Measurements from ENCODE around the gene ZNF256. TPM values are rescaled to one million over a fixed set of nuclear protein-coding genes. Genes with fewer than 3 reads are reported as not detected.

Gene ZNF256
- 1.1 to 1.4 TPM (median 1.2 TPM) in 5 replicates for total RNA-seq (2022; extraction: Qiagen RNA extraction; ENCODE audit: low read depth)

GRCh38 chr19:57947419-57948134, at the start of gene ZNF256:
TSS of gene ZNF256 (minus strand) at chr19:57947706. CDS start at chr19:57947474, 232 bp downstream.

DNA sequence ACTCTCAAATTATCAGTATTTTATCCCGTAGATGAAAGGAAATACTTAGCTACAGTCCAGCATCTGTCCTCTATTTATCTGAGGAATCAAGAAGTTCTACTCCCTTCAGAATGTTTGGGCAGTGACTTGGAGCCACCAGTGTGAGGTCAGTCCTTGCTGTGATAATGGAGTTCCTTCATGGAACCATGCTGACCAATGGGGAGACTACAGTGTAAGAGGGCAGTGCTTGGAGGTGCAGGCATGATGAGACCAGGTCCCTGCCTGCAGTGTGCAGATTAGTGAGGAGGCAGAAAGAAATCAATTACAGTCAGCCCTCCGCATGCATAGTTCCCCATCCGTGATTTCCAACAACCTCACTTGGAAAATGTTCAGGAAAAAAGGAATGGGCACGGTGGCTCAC, 26.9 kb upstream of the ZNF256 start, which contains the start of gene C19orf18:
Gene C19orf18, minus strand, starts transcription at position 101 of the 400 bp plus-strand sequence. CDS start 102 bp downstream, outside the sequence.

GRCh38 chr19:57934820-57935665, 12.5 kb downstream of the ZNF256 start, which contains the start of gene ZNF418:
TSS of gene ZNF418 (minus strand) at chr19:57935402. CDS start at chr19:57933822, 1,580 bp downstream.

GRCh38 chr19:57916168-57916995, 31.1 kb downstream of the ZNF256 start, which contains the start of gene ZNF417:
TSS of gene ZNF417 (minus strand) at chr19:57916592. CDS start at chr19:57916411, 181 bp downstream.

Other genes starting within 250 kb of the ZNF256 start
- not detected in 5 replicates for gene ZNF154, start 238.5 kb downstream of the ZNF256 start, total RNA-seq (2022; extraction: Qiagen RNA extraction; ENCODE audit: low read depth)
- gene ZNF671, start 220.1 kb downstream of the ZNF256 start, total RNA-seq (2022; extraction: Qiagen RNA extraction; ENCODE audit: low read depth) = 0.78 to 1.0 TPM (median 0.82 TPM) in 5 replicates
- 6.1 to 6.9 TPM (median 6.3 TPM) in 5 replicates for gene ZNF776, start 200.9 kb downstream of the ZNF256 start, total RNA-seq (2022; extraction: Qiagen RNA extraction; ENCODE audit: low read depth)
- gene ZNF586, start 178.0 kb downstream of the ZNF256 start, total RNA-seq (2022; extraction: Qiagen RNA extraction; ENCODE audit: low read depth) = 6.4 to 7.9 TPM (median 7.0 TPM) in 5 replicates
- 4.6 to 6.1 TPM (median 5.6 TPM) in 5 replicates for gene ZNF552, start 132.8 kb downstream of the ZNF256 start, total RNA-seq (2022; extraction: Qiagen RNA extraction; ENCODE audit: low read depth)
- gene ZNF587B, start 117.4 kb downstream of the ZNF256 start, total RNA-seq (2022; extraction: Qiagen RNA extraction; ENCODE audit: low read depth) = 8.9 to 10.8 TPM (median 9.7 TPM) in 5 replicates
- gene ZNF587, start 97.8 kb downstream of the ZNF256 start, total RNA-seq (2022; extraction: Qiagen RNA extraction; ENCODE audit: low read depth) = 6.2 to 8.4 TPM (median 8.1 TPM) in 5 replicates
- 1.7 to 2.6 TPM (median 2.0 TPM) in 5 replicates for gene ZNF814, start 58.7 kb downstream of the ZNF256 start, total RNA-seq (2022; extraction: Qiagen RNA extraction; ENCODE audit: low read depth)
- 3.4 to 5.0 TPM (median 3.9 TPM) in 5 replicates for gene ZNF417, start 31.1 kb downstream of the ZNF256 start, total RNA-seq (2022; extraction: Qiagen RNA extraction; ENCODE audit: low read depth)
- gene ZNF418, start 12.3 kb downstream of the ZNF256 start, total RNA-seq (2022; extraction: Qiagen RNA extraction; ENCODE audit: low read depth) = 1.0 to 1.7 TPM (median 1.3 TPM) in 5 replicates
- gene C19orf18, start 26.8 kb upstream of the ZNF256 start, total RNA-seq (2022; extraction: Qiagen RNA extraction; ENCODE audit: low read depth) = not detected in 5 replicates
- gene ZNF606, start 55.1 kb upstream of the ZNF256 start, total RNA-seq (2022; extraction: Qiagen RNA extraction; ENCODE audit: low read depth) = 1.8 to 3.2 TPM (median 2.7 TPM) in 5 replicates
- gene ZSCAN1, start 86.3 kb upstream of the ZNF256 start, total RNA-seq (2022; extraction: Qiagen RNA extraction; ENCODE audit: low read depth) = not detected in 5 replicates
- 0.04 TPM in 1 of 5 replicates, not detected in the others for gene ZNF135, start 111.6 kb upstream of the ZNF256 start, total RNA-seq (2022; extraction: Qiagen RNA extraction; ENCODE audit: low read depth)
- 2.1 to 3.0 TPM (median 2.5 TPM) in 5 replicates for gene ZSCAN18, start 150.5 kb upstream of the ZNF256 start, total RNA-seq (2022; extraction: Qiagen RNA extraction; ENCODE audit: low read depth)
- gene ZNF329, start 203.1 kb upstream of the ZNF256 start, total RNA-seq (2022; extraction: Qiagen RNA extraction; ENCODE audit: low read depth) = 2.9 to 3.3 TPM (median 3.1 TPM) in 5 replicates
- gene ZNF274, start 235.4 kb upstream of the ZNF256 start, total RNA-seq (2022; extraction: Qiagen RNA extraction; ENCODE audit: low read depth) = 14.5 to 16.5 TPM (median 15.7 TPM) in 5 replicates